ENCODE data around the gene GMCL1.
"Not testable (repeated sequence)": the region's sequence is repeated elsewhere in the genome, so short reads cannot be mapped to it uniquely, and the experiment has no call there.

GMCL1 gene

GRCh38 chr2:69893684-69894551, 64.5 kb downstream of the GMCL1 start, which contains the start of gene SNRNP27:
Gene SNRNP27 (plus strand): TSS chr2:69893956. CDS start chr2:69893985, 29 bp downstream.
- peaks cover 6% of the 10 kb centered on the region; the same call in 1 of the 2 replicates for H3K9me3 ChIP-seq
- peak within 1 kb of the TSS; percentile 90 for H3K27ac ChIP-seq
- peak within 1 kb of the TSS; percentile 95 for H3K9ac ChIP-seq
- TF ChIP-seq Cebpa-rat (IDR thresholded peaks at IDR 0.05): no peak
- H3K4me1 ChIP-seq: peaks cover 17% of the 10 kb centered on the region
- H3K4me2 ChIP-seq: peak within 1 kb of the TSS; percentile 96
- H4K20me1 ChIP-seq: peaks cover 14% of the 10 kb centered on the region; the same call in 1 of the 2 replicates
- peaks cover 38% of the 10 kb centered on the region for H3K36me3 ChIP-seq
- peak within 1 kb of the TSS; percentile 92 for H3K4me3 ChIP-seq
- H3K27me3 ChIP-seq: no peaks in the 10 kb centered on the region

GRCh38 chr2:69894737-69895136, 65.3 kb downstream of the GMCL1 start:
- Histone ChIP-seq H3K4me3 (peak overlapping the region; percentile 92), H4K20me1 (peaks cover 14% of the 10 kb centered on the region; the same call in 1 of the 2 replicates), H3K4me1 (peaks cover 17% of the 10 kb centered on the region), H3K9ac (peak overlapping the region; percentile 95), H3K36me3 (peaks cover 46% of the 10 kb centered on the region), H3K4me2 (peak overlapping the region; percentile 96), H3K27ac (peak overlapping the region; percentile 90)
- H3K9me3 ChIP-seq, H3K27me3 ChIP-seq: not testable (repeated sequence)

- Histone ChIP-seq H3K27me3 (no peaks in the 10 kb centered on the region), H4K20me1 (no peaks in the 10 kb centered on the region), H3K9ac (peak overlapping the region; percentile 74), H3K4me3 (peak overlapping the region; percentile 60), H3K4me2 (peak overlapping the region; percentile 89), H3K27ac (peak overlapping the region; percentile 73), H3K9me3 (no peaks in the 10 kb centered on the region), H3K4me1 (peaks cover 27% of the 10 kb centered on the region), H3K36me3 (peaks cover 63% of the 10 kb centered on the region)
- no peak for TF ChIP-seq Cebpa-rat (IDR thresholded peaks at IDR 0.05)
These were observed 72.9 kb downstream of the GMCL1 start for GRCh38 chr2:69902213-69902922.

- peaks cover 10% of the 10 kb centered on the region for H3K4me1 ChIP-seq
- no peaks in the 10 kb centered on the region for H3K27me3 ChIP-seq
- TF ChIP-seq Cebpa-rat (IDR thresholded peaks at IDR 0.05): no peak
- H3K27ac ChIP-seq: no peak overlapping the region
- H3K9ac ChIP-seq: no peak overlapping the region
- peaks cover 56% of the 10 kb centered on the region for H3K36me3 ChIP-seq
- no peak overlapping the region for H3K4me3 ChIP-seq
- no peaks in the 10 kb centered on the region for H4K20me1 ChIP-seq
- no peak overlapping the region for H3K4me2 ChIP-seq
- no peaks in the 10 kb centered on the region for H3K9me3 ChIP-seq
These were observed 77.8 kb downstream of the GMCL1 start for GRCh38 chr2:69907216-69907615.

DNA sequence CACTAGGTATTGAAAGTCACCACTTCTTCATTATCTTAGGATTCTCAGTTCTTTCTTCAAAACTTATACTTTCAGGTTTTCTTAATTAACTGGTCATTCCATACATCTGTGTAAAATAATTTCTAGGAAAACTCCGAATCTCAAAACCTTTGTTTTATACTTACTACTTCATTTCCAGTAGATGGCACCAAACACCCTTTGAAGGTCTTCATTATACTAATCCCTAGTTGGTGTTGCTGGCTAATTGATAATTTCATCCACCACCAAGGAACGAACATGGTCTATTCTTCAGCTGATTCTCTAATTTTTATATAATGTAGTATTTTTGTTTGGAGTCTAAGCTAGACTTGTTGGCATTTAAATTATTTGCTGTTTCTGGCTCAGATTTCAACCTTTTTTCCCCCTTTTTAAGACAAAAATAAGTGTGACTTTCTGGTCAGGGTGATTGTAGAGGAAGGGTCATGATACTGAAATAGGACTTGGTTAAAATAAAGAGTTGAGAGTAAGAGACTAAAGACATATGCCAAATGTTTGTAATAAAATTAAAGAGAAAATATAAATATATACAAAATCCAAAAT, 82.6 kb downstream of the GMCL1 start:
- H3K27ac ChIP-seq: no peak overlapping the region
- no peak overlapping the region for H3K9ac ChIP-seq
- no peaks in the 10 kb centered on the region for H3K9me3 ChIP-seq
- H3K36me3 ChIP-seq: peaks cover 34% of the 10 kb centered on the region
- H3K4me2 ChIP-seq: no peak overlapping the region
- no peak overlapping the region for H3K4me3 ChIP-seq
- peaks cover 22% of the 10 kb centered on the region for H3K27me3 ChIP-seq
- TF ChIP-seq Cebpa-rat (IDR thresholded peaks at IDR 0.05): no peak
- H3K4me1 ChIP-seq: peaks cover 16% of the 10 kb centered on the region
- H4K20me1 ChIP-seq: peaks cover 19% of the 10 kb centered on the region

DNA sequence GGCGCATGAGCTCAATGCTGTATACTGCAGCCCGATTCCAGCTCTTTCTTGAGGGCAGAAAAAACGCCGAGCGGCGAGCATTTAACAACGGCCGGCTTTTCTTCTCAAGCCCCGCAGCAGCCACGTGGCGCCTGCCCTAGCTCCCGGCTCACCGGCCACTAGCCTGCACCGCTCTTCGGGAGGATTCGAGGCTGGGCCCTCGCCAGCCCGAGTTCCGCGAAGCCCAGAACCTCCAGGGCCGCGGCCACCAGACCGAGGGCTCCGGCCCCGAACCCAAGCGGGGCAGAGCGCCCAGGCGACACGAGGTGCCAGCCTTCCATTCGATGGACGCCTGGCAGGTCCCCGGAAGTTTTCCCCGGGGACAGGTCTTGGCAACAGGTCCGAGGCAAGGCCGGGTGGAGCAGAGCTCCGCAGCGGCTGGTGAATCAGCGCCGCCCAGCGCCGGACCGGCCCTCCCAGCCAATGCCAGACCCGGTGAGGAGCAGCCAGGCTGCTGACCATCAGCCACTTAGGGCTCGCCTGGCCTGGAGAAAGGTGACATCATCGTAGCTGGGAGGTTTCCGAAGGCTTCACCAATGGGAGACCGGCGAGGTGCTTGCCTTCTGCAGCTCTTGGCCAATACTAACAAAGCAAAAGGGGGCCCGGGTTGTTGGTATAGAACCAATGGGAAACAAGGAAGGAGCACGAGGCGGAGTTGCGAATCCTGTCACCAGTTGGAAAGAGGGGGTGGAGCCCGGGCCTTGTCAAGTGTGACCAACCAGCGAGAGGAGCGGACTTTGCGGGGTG, 84.9 kb downstream of the GMCL1 start:
- peak overlapping the region; percentile 93 for H3K27ac ChIP-seq
- H3K4me2 ChIP-seq: peak overlapping the region; percentile 90
- H3K27me3 ChIP-seq: peaks cover 32% of the 10 kb centered on the region
- peak overlapping the region; percentile 90 for H3K9ac ChIP-seq
- H3K36me3 ChIP-seq: peaks cover 11% of the 10 kb centered on the region
- peaks cover 16% of the 10 kb centered on the region for H3K4me1 ChIP-seq
- H4K20me1 ChIP-seq: peaks cover 19% of the 10 kb centered on the region
- peak overlapping the region; percentile 89 for H3K4me3 ChIP-seq
- TF ChIP-seq Cebpa-rat (IDR thresholded peaks at IDR 0.05): peak; percentile 65; the same call in 1 of the 2 replicates
- no peaks in the 10 kb centered on the region for H3K9me3 ChIP-seq

DNA sequence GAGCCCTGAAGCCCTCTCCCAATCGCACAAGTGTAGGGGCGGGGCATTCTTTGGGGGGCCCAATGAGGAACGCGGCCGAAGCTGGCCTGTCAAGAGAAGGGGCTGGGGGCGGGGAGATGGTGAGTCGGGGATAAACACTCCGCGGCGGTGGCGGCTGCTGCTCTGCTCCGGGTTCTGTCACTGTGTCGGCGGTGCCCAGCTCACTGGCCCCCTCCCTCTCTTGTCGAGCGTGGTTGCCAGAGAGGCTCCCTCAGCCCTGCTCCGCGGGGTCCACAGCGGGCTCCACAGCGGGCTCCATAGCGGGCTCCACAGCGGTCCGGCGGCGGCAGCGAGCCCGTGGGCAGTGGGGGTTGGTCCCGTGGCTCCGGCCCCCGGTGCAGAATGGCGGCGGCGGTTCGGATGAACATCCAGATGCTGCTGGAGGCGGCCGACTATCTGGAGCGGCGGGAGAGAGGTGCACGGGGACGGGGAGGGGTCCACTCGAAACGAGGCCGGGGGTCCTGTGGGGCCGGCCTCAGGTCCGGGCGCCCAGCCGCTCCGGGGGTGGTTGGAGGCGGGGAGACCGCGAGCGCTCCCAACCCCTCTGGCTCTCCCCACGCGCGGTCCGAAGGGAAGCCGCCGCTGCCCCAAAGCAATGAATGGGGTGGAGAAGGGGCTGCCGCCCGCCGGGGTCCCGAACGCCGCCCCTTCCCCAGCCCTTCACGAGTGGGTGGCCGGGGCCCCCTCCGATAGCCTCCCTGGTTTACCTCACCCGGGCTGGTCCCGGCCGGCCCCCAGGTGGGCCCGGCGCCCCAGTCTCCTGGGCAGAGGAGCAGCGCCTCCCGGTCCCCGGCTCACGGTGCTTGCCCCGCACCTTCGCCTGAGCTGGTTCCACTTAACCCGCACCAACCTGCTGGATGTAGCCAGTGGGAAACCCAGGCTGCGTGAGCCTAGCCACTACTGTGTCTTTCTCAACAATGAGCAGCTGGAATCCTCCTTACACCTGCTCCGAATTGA, 85.8 kb downstream of the GMCL1 start, which contains the start of gene MXD1:
Gene MXD1, plus strand, starts transcription at position 160 of the 996 bp plus-strand sequence. Its CDS starts 222 bp downstream, at position 382.
- Histone ChIP-seq H3K9ac (peak within 1 kb of the TSS; percentile 90), H3K36me3 (peaks cover 2% of the 10 kb centered on the region), H3K4me3 (peak within 1 kb of the TSS; percentile 89), H3K27ac (peak within 1 kb of the TSS; percentile 93), H4K20me1 (peaks cover 19% of the 10 kb centered on the region), H3K4me1 (peaks cover 16% of the 10 kb centered on the region), H3K4me2 (peak within 1 kb of the TSS; percentile 100), H3K9me3 (no peaks in the 10 kb centered on the region), H3K27me3 (peaks cover 32% of the 10 kb centered on the region)
- no peak for TF ChIP-seq Cebpa-rat (IDR thresholded peaks at IDR 0.05)

DNA sequence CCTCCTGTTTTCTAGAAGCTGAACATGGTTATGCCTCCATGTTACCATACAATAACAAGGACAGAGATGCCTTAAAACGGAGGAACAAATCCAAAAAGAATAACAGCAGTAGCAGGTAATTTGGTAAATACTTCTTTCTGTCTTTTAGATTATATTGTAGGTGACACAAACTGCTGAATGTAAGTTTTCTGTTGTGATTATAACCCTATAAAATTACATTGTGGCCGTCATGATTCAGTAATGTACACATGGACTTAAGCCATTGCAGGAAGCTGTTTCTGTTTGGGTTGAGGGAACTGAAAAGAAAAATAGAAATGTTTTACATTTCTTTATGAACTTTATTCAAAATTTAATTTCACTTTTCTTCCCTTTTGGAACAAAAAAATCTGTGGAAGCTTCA, 86.6 kb downstream of the GMCL1 start:
- Histone ChIP-seq H4K20me1 (peaks cover 19% of the 10 kb centered on the region), H3K27me3 (peaks cover 32% of the 10 kb centered on the region), H3K9ac (no peak overlapping the region), H3K4me1 (peaks cover 16% of the 10 kb centered on the region), H3K4me2 (peak overlapping the region; percentile 100), H3K27ac (no peak overlapping the region), H3K4me3 (peak overlapping the region; percentile 89; the same call in 1 of the 2 replicates), H3K36me3 (no peaks in the 10 kb centered on the region; the same call in 1 of the 2 replicates), H3K9me3 (no peaks in the 10 kb centered on the region)
- TF ChIP-seq Cebpa-rat (IDR thresholded peaks at IDR 0.05): no peak

Measured in BLaER1 (cell line).